ENCODE data around the gene CYP2C9. TPM values are rescaled to one million over a fixed set of nuclear protein-coding genes. Genes with fewer than 3 reads are reported as not detected.

CYP2C9 gene
- total and polyA plus RNA-seq, 2 experiments from 2014 or later: not detected

DNA sequence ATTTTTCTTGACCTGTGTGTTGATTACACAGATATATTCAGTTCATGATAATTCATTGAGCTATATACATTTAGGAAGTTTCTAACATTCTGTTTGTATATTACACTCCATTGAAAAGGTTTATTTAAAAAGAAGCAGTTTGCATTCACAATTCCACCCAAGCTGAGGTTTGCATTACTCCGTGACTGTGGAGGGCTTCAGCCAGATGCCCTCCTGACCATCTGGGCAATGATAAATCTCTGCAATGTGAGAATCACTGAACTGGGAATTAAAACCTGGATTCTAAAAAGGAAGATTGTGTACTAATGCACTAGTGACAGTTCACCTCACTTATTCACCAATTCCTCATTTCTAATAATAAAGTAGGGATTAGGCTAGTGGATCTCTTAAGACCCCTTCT is 36.4 kb upstream of the CYP2C9 start:
- TF ChIP-seq STAT1 (IDR thresholded peaks at IDR 0.05; ENCODE audit: unreplicated experiment) (no peak), NANOG (IDR thresholded peaks at IDR 0.05; ENCODE audit: borderline replicate concordance) (no peak), CREB1 (CRISPR knock-in tag; IDR thresholded peaks at IDR 0.05; ENCODE audit: low read depth) (no peak), JUNB (IDR thresholded peaks at IDR 0.05; ENCODE audit: unreplicated experiment) (no peak), EZH2phosphoT487 (IDR thresholded peaks at IDR 0.05; ENCODE audit: unreplicated experiment) (no peak), POLR2AphosphoS5 (IDR thresholded peaks at IDR 0.05; ENCODE audit: low read depth) (no peak), EZH2 (IDR thresholded peaks at IDR 0.05; ENCODE audit: low read depth, unreplicated experiment) (no peak), ZNF331 (CRISPR knock-in tag; IDR thresholded peaks at IDR 0.05; ENCODE audit: low read depth) (no peak)
- TF ChIP-seq, protein P1, sequence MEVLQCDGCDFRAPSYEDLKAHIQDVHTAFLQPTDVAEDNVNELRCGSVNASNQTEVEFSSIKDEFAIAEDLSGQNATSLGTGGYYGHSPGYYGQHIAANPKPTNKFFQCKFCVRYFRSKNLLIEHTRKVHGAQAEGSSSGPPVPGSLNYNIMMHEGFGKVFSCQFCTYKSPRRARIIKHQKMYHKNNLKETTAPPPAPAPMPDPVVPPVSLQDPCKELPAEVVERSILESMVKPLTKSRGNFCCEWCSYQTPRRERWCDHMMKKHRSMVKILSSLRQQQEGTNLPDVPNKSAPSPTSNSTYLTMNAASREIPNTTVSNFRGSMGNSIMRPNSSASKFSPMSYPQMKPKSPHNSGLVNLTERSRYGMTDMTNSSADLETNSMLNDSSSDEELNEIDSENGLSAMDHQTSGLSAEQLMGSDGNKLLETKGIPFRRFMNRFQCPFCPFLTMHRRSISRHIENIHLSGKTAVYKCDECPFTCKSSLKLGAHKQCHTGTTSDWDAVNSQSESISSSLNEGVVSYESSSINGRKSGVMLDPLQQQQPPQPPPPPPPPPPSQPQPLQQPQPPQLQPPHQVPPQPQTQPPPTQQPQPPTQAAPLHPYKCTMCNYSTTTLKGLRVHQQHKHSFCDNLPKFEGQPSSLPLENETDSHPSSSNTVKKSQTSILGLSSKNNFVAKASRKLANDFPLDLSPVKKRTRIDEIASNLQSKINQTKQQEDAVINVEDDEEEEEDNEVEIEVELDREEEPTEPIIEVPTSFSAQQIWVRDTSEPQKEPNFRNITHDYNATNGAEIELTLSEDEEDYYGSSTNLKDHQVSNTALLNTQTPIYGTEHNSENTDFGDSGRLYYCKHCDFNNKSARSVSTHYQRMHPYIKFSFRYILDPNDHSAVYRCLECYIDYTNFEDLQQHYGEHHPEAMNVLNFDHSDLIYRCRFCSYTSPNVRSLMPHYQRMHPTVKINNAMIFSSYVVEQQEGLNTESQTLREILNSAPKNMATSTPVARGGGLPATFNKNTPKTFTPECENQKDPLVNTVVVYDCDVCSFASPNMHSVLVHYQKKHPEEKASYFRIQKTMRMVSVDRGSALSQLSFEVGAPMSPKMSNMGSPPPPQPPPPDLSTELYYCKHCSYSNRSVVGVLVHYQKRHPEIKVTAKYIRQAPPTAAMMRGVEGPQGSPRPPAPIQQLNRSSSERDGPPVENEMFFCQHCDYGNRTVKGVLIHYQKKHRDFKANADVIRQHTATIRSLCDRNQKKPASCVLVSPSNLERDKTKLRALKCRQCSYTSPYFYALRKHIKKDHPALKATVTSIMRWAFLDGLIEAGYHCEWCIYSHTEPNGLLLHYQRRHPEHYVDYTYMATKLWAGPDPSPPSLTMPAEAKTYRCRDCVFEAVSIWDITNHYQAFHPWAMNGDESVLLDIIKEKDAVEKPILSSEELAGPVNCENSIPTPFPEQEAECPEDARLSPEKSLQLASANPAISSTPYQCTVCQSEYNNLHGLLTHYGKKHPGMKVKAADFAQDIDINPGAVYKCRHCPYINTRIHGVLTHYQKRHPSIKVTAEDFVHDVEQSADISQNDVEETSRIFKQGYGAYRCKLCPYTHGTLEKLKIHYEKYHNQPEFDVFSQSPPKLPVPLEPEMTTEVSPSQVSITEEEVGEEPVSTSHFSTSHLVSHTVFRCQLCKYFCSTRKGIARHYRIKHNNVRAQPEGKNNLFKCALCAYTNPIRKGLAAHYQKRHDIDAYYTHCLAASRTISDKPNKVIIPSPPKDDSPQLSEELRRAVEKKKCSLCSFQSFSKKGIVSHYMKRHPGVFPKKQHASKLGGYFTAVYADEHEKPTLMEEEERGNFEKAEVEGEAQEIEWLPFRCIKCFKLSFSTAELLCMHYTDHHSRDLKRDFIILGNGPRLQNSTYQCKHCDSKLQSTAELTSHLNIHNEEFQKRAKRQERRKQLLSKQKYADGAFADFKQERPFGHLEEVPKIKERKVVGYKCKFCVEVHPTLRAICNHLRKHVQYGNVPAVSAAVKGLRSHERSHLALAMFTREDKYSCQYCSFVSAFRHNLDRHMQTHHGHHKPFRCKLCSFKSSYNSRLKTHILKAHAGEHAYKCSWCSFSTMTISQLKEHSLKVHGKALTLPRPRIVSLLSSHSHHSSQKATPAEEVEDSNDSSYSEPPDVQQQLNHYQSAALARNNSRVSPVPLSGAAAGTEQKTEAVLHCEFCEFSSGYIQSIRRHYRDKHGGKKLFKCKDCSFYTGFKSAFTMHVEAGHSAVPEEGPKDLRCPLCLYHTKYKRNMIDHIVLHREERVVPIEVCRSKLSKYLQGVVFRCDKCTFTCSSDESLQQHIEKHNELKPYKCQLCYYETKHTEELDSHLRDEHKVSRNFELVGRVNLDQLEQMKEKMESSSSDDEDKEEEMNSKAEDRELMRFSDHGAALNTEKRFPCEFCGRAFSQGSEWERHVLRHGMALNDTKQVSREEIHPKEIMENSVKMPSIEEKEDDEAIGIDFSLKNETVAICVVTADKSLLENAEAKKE (CRISPR knock-in tag; IDR thresholded peaks at IDR 0.05): no peak
- Mint-ChIP-seq H3K36me3 (ENCODE audit: low read depth) (peaks cover 17% of the 10 kb centered on the region; the same call in 1 of the 3 replicates), H3K4me3 (no peak overlapping the region), H3K9me3 (peaks cover 42% of the 10 kb centered on the region), H3K27ac (no peak overlapping the region), H3K4me1 (no peaks in the 10 kb centered on the region), H3K27me3 (ENCODE audit: insufficient read depth, low read depth, poor library complexity) (peaks cover 3% of the 10 kb centered on the region)
- Histone ChIP-seq H3K4me2 (no peak overlapping the region), H3K27me3 (ENCODE audit: insufficient read depth) (no peaks in the 10 kb centered on the region), H3F3A (replicated peaks; ENCODE audit: low read depth) (no peaks in the 10 kb centered on the region), H3K36me3 (ENCODE audit: insufficient read depth) (no peaks in the 10 kb centered on the region), H3K4me1 (ENCODE audit: insufficient read depth) (no peaks in the 10 kb centered on the region), H4K20me1 (replicated peaks; ENCODE audit: insufficient read depth) (no peaks in the 10 kb centered on the region), H3K79me2 (replicated peaks; ENCODE audit: insufficient read depth) (no peaks in the 10 kb centered on the region), H3K27ac (ENCODE audit: low read depth) (no peak overlapping the region), H3K4me3 (no peak overlapping the region), H2AFZ (no peak overlapping the region), H3K9me2 (ENCODE audit: insufficient read depth) (no peaks in the 10 kb centered on the region)
- DNase-seq (ENCODE audit: low spot score) (no peak), ATAC-seq (no peak)

Measured in GM23338 (cell line).